ENCODE results near the gene TCN2. TPM values are rescaled to one million over a fixed set of nuclear protein-coding genes. Genes with fewer than 3 reads are reported as not detected.

The TCN2 gene
- total RNA-seq, 4 donors from 2014 or later = 14.2 to 42.7 (median 33.3) TPM

DNA sequence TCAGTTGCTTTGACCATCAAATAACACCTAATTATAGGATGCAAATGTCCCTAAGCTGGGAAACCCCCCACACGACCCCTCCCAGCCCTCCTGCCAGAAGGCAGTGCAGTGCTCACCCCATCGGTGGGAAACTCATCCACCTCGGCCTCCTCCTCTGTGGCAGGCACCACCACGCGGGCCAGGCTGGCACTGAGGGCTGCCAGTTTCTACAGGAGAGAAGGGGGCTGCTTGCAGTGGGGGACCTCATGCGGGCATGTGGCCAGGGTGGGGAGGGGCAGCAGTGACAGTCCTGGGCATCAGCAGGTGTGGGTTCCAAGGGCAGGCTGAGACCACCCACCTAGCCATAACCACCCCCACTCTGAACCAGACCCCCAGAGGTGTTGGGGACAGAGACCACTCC, 26.1 kb upstream of the TCN2 start:
- no CpG with 5 or more reads among the region's 6 CpGs for WGBS, 2 donors (ENCODE audit: low coverage in 1 of 2)
- no peak for TF ChIP-seq POLR2A (IDR thresholded peaks at IDR 0.05)
- no peak for TF ChIP-seq POLR2AphosphoS5 (IDR thresholded peaks at IDR 0.05)
- TF ChIP-seq EP300 (IDR thresholded peaks at IDR 0.05) = no peak
- TF ChIP-seq CTCF (IDR thresholded peaks at IDR 0.05) = no peak
- Histone ChIP-seq H3K4me1 (peaks cover 0 to 1% (median 0%) of the 10 kb centered on the region in 3 donors), H3K36me3 (peaks cover 0 to 100% of the 10 kb centered on the region in 2 donors), H3K4me3 (no peak overlapping the region), H3K27me3 (no peaks in the 10 kb centered on the region), H3K27ac (no peak overlapping the region), H3K9me3 (no peaks in the 10 kb centered on the region)
- no peak for ATAC-seq

GRCh38 chr22:30582051-30582450, 24.9 kb upstream of the TCN2 start:
- no peaks in the 10 kb centered on the region for H3K4me1 ChIP-seq
- no peak for TF ChIP-seq POLR2A (IDR thresholded peaks at IDR 0.05)
- TF ChIP-seq CTCF (IDR thresholded peaks at IDR 0.05) = no peak
- no peaks in the 10 kb centered on the region for H3K9me3 ChIP-seq
- no peaks in the 10 kb centered on the region for H3K27me3 ChIP-seq
- H3K36me3 ChIP-seq = peaks cover 0 to 100% of the 10 kb centered on the region in 2 donors
- no peak overlapping the region for H3K4me3 ChIP-seq
- 20% methylated on average over 1 of the region's 6 CpGs; no CpG with 5 or more reads in 1 of the 2 donors for WGBS, 2 donors (ENCODE audit: low coverage in 1 of 2)
- H3K27ac ChIP-seq = peak overlapping the region in 1 of 4 donors; percentile 9
- ATAC-seq = no peak

GRCh38 chr22:30582788-30583545, 24.0 kb upstream of the TCN2 start:
- 73 to 82% methylated on average over 5 to 7 of the region's 13 CpGs for WGBS, 2 donors (ENCODE audit: low coverage in 1 of 2)
- H3K36me3 ChIP-seq = peaks cover 4 to 100% of the 10 kb centered on the region in 2 donors
- H3K4me3 ChIP-seq = no peak overlapping the region
- H3K4me1 ChIP-seq = no peaks in the 10 kb centered on the region
- H3K27me3 ChIP-seq = no peaks in the 10 kb centered on the region
- TF ChIP-seq POLR2A (IDR thresholded peaks at IDR 0.05) (no peak), POLR2AphosphoS5 (IDR thresholded peaks at IDR 0.05) (no peak), CTCF (IDR thresholded peaks at IDR 0.05) (no peak), EP300 (IDR thresholded peaks at IDR 0.05) (no peak)
- no peak for ATAC-seq
- no peaks in the 10 kb centered on the region for H3K9me3 ChIP-seq
- H3K27ac ChIP-seq = no peak overlapping the region

DNA sequence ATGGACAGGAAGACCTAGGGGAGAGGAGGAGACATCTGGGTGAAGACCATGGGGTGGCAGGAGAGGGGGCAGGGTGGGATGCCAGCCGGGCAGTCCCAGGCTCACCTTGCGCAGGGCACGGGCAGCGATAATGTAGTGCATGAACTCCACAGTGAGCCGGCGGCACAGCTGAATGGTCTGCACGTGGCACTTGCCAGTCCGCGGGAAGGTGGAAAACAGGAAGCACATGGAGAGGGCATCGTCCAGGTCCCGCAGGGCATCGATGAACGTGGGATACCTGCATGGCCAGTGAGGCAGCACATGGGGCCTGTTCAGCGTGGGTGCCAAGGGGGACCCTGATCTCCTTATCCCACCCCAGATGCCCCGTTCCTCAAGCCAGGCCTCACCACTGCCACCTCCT, 22.5 kb upstream of the TCN2 start:
- TF ChIP-seq EP300 (IDR thresholded peaks at IDR 0.05) (no peak), POLR2A (IDR thresholded peaks at IDR 0.05) (no peak), POLR2AphosphoS5 (IDR thresholded peaks at IDR 0.05) (no peak), CTCF (IDR thresholded peaks at IDR 0.05) (no peak)
- WGBS, 2 donors (ENCODE audit: low coverage in 1 of 2) = 98% methylated on average over 8 of the region's 15 CpGs; no CpG with 5 or more reads in 1 of the 2 donors
- Histone ChIP-seq H3K27ac (no peak overlapping the region), H3K27me3 (no peaks in the 10 kb centered on the region), H3K9me3 (no peaks in the 10 kb centered on the region), H3K4me1 (peaks cover 0 to 3% (median 0%) of the 10 kb centered on the region in 3 donors), H3K4me3 (no peak overlapping the region), H3K36me3 (peaks cover 4 to 100% of the 10 kb centered on the region in 2 donors)
- no peak for ATAC-seq

DNA sequence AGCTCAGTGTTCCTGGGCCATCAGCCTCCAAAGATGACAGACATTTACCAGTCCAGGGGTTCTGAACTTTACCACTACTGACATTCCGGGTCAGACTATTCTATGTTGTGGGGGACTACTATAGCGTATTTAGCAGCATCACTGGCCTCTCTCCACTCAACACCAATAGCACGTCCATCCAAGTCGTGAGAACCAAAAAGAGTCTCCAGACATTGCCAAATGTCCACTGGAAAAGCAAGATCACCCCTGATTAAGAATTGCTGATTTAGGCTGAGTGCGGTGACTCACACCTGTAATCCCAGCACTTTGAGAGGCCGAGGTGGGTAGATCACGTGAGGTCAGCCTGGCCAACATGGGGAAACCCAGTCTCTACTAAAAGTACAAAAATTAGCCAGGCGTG, 20.6 kb upstream of the TCN2 start:
- peaks cover 5 to 21% (median 10%) of the 10 kb centered on the region in 3 donors for H3K4me1 ChIP-seq
- 90 to 100% methylated on average over 5 to 8 of the region's 8 CpGs for WGBS, 2 donors (ENCODE audit: low coverage in 1 of 2)

More for the DNA sequence above, 20.6 kb upstream of the TCN2 start:
- Histone ChIP-seq H3K27ac (no peak overlapping the region), H3K9me3 (no peaks in the 10 kb centered on the region), H3K27me3 (no peaks in the 10 kb centered on the region), H3K4me3 (no peak overlapping the region), H3K36me3 (peaks cover 4 to 83% of the 10 kb centered on the region in 2 donors)
- ATAC-seq = no peak
- no peak for TF ChIP-seq POLR2AphosphoS5 (IDR thresholded peaks at IDR 0.05)
- no peak for TF ChIP-seq EP300 (IDR thresholded peaks at IDR 0.05)
- TF ChIP-seq POLR2A (IDR thresholded peaks at IDR 0.05) = no peak
- no peak for TF ChIP-seq CTCF (IDR thresholded peaks at IDR 0.05)
